Mucosa of gallbladder (tissue), 1 donor: ENCODE measurements around the gene MRPL38. TPM values are rescaled to one million over a fixed set of nuclear protein-coding genes. Genes with fewer than 3 reads are reported as not detected.
"Not testable (repeated sequence)": the region's sequence is repeated elsewhere in the genome, so short reads cannot be mapped to it uniquely, and the experiment has no call there.

Experiments
- DNase-seq: peaks from one replicate; pipeline ENCODE4 v3.0.0-alpha.2; 2020; ENCODE audit warnings: low spot score
- total RNA-seq: library from RNA; stranded (reverse); gene quantifications from one replicate; pipeline ENCODE4 v1.2.1, GENCODE V29; 2021
- donor health status: DM: no; HTN: no; CAD: no.

MRPL38 gene
- total RNA-seq, 1 donor from 2014 or later: 107 TPM

DNA sequence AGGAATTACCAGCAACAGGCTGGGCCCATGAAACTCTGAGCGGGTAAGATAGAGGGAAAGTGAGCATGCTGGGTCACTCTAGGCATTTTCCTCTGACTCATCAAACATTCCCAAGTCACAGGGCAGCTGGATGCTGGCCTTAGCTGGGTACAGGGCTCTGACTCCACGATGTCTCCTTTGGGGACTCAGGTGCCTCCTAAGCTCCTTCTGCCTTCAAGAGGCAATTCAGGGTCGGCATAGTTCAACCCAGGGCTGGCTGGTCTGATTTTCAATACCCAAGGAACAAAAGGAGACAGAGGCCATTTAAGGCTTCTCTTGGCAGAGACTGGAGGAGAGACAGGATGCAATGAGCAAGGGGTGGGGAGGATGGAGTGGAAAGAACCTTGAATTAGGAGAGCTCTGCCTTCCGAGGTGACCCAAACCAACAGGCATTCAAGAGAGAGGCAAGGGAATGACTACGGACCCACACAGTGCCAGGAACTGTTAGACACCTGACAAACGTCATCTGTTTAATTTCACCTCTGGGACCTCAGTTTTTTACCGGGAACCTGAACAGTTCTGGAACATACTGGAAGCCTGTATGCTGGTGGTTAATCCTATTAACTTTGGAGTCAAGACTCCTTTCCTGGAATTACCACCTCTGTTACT, 50.5 kb downstream of the MRPL38 start:
- DNase-seq: no peak

DNA sequence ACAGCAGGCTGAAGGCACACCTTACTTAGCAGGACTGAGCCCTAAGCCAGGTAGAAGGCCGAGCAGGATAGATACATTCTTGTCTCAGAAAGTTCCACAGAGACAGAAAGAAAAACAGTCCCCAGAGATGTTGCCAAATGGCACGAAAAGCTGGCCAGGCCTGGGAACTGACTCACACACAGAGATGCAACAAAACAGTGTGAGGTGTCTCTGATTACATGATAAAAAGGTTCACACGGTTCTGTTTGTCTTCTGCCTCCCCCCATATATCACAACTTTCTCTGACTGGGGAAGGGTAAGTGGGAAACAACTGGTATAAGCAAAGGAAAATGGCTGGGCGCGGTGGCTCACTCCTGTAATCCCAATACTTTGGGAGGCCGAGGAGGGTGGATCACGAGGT, 51.3 kb downstream of the MRPL38 start:
- DNase-seq: no peak

DNA sequence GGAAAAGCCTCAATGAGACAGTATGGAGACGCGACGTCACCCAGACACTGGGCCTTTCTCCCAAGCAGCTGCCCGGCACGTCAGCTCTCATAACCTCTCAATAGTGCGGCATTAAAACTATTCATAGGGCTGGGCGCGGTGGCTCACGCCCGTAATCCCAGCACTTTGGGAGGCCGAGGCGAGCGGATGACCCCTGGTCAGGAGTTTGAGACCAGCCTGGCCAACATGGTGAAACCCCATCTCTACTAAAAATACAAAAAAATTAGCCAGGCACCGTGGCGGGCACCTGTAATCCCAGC, 53.0 kb downstream of the MRPL38 start:
- not testable (repeated sequence) for DNase-seq

DNA sequence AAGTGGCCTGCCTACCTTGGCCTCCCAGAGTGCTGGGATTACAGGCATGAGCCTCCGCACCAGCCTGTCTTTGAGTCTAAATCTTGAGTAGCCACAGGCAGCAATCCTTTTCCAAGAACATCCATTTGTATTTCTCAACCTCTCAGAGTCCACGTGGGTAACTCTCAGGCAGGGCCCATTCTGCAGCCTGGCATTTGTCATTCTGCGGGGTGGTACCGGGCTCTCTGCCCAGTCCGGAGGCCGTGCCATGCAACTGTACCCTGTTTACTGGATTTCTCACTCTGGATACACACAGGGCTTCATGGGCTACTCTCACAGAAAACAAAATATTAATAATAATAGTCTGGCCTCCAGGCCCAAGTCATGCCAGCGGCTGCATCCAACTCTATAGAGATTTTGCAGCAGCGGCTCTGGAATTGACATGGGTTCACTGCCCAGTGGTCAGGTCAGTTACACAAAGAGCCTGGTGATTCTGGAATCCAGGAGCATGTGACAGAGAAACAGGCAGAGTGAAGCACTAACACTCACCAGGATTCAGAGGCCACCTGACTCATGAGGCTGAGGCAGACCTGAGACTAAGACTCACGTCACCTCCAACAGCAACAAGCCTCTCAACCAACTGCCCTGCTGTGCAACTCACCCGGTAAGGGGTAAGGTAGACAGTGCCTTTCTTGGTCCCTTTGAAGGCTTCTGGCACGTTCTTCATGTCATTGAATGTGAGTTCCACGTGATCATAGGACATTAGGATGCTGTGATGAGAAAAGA, 53.6 kb downstream of the MRPL38 start:
- no peak for DNase-seq

DNA sequence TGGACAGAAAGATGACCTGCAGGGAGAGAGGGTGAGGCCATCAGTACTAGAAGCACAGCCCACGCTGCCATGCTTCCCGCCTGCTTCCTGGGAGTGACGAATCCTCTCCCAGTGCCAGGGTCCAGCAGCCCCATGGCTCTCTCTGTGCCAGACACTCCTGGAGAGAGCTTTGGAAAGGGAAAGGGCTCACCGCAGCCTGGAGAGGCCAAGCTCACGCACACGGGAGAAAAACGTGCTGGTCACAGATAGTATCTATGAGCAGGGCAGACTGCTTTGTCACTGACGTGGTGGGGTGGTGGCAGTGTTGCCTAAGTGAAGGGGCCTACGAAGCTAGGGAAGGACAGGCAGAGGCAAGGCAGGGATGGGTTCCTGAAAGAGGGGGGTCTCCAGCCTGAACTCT, 55.0 kb downstream of the MRPL38 start:
- DNase-seq: no peak

DNA sequence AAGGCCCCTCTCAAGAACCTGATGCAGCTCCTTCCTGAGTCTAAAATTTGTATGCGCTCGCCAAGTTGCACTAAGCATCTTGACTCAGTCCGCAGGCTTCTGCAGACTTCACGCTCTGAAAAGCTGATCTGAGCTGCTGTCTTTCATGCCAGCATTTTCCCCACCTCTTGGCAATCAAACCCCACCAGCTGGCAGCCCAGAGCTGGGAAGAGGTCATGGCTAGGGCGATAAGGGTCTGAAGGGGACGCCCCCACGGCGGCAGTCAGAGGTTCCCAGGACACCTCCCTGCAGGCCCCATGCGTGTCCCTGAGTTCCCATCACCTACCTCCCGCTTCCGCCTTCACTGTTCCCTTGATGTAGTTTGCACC, 55.4 kb downstream of the MRPL38 start:
- DNase-seq: no peak

Other genes starting within 250 kb of the MRPL38 start
- gene RECQL5, start 237.7 kb downstream of the MRPL38 start, total RNA-seq: 110 TPM
- 65.4 TPM for gene SAP30BP, start 237.5 kb downstream of the MRPL38 start, total RNA-seq
- 317 TPM for gene ITGB4, start 183.4 kb downstream of the MRPL38 start, total RNA-seq
- 35.9 TPM for gene GALK1, start 139.7 kb downstream of the MRPL38 start, total RNA-seq
- 26.6 TPM for gene UNK, start 120.1 kb downstream of the MRPL38 start, total RNA-seq
- 26.4 TPM for gene UNC13D, start 60.5 kb downstream of the MRPL38 start, total RNA-seq
- gene WBP2, start 49.5 kb downstream of the MRPL38 start, total RNA-seq: 160 TPM
- gene TRIM47, start 26.3 kb downstream of the MRPL38 start, total RNA-seq: 68.2 TPM
- 24.0 TPM for gene TRIM65, start 7.9 kb downstream of the MRPL38 start, total RNA-seq
- 28.9 TPM for gene FBF1, start 36.2 kb upstream of the MRPL38 start, total RNA-seq
- gene ACOX1, start 74.3 kb upstream of the MRPL38 start, total RNA-seq: 102 TPM
- gene TEN1, start 74.4 kb upstream of the MRPL38 start, total RNA-seq: 22.9 TPM
- gene CDK3, start 96.0 kb upstream of the MRPL38 start, total RNA-seq: 11.9 TPM
- gene EVPL, start 122.4 kb upstream of the MRPL38 start, total RNA-seq: 14.9 TPM
- 69.8 TPM for gene SRP68, start 167.6 kb upstream of the MRPL38 start, total RNA-seq
- gene GALR2, start 169.9 kb upstream of the MRPL38 start, total RNA-seq: 0.20 TPM
- gene ZACN, start 174.3 kb upstream of the MRPL38 start, total RNA-seq: not detected
- gene EXOC7, start 198.9 kb upstream of the MRPL38 start, total RNA-seq: 163 TPM
- gene FOXJ1, start 236.4 kb upstream of the MRPL38 start, total RNA-seq: not detected